Adrenal gland (tissue), 5 donors: Measurements from ENCODE around the gene BHMT2.

Experiments used
- CTCF ChIP-seq, 6 experiments: fragments of 450-650 bp in 4 of 6; fragments of 200-600 bp in 2 of 6; sonication (generic) in 1 of 6; IDR thresholded peaks; 1 replicate in 5 of 6; 2 replicates in 1 of 6; pipeline versions ENCODE4 v1.5.1 to v1.8.0; 2016 to 2021; ENCODE audit warnings: antibody characterized with exemption in 6 of 6, mild to moderate bottlenecking in 2 of 6, moderate library complexity in 1 of 6
- POLR2A ChIP-seq, 2 donors: fragments of 450-650 bp; IDR thresholded peaks; one replicate each; pipeline ENCODE4 v1.6.1; 2017; ENCODE audit warnings: antibody characterized with exemption in 2 of 2, mild to moderate bottlenecking in 2 of 2, moderate library complexity in 1 of 2
- donor health status: DM: no; HTN: no; CAD: no.

- TF ChIP-seq POLR2A (IDR thresholded peaks at IDR 0.05) (no peak), CTCF (IDR thresholded peaks at IDR 0.05) (no peak)
These were observed 742 bp downstream of the BHMT2 start for GRCh38 chr5:79070350-79070667.
